ENCODE measurements around the gene UBAC2. TPM values are rescaled to one million over a fixed set of nuclear protein-coding genes. Genes with fewer than 3 reads are reported as not detected.
"Not testable (repeated sequence)": the region's sequence is repeated elsewhere in the genome, so short reads cannot be mapped to it uniquely, and the experiment has no call there.

Gene UBAC2
- total RNA-seq, 1 donor from 2014 or later: 33.4 TPM

- ATAC-seq (no peak), DNase-seq (ENCODE audit: low spot score) (no peak)
Measured at GRCh38 chr13:99385940-99386339, 185.3 kb downstream of the UBAC2 start.

- ATAC-seq: no peak
- DNase-seq (ENCODE audit: low spot score): no peak
Measured at GRCh38 chr13:99386495-99386894, 185.8 kb downstream of the UBAC2 start.

- no peak for ATAC-seq
- no peak for DNase-seq (ENCODE audit: low spot score)
Measured at GRCh38 chr13:99386911-99387788, 186.5 kb downstream of the UBAC2 start.

GRCh38 chr13:99388334-99388923 is 187.8 kb downstream of the UBAC2 start:
- ATAC-seq (no peak), DNase-seq (ENCODE audit: low spot score) (peak; percentile 34)

GRCh38 chr13:99389094-99389493 is 188.4 kb downstream of the UBAC2 start:
- DNase-seq (ENCODE audit: low spot score): peak; percentile 8

GRCh38 chr13:99389520-99390304 is 189.1 kb downstream of the UBAC2 start:
- DNase-seq (ENCODE audit: low spot score): peak; percentile 43
- ATAC-seq: no peak

More at GRCh38 chr13:99389094-99389493, 188.4 kb downstream of the UBAC2 start:
- not testable (repeated sequence) for ATAC-seq

GRCh38 chr13:99390601-99391000 is 189.9 kb downstream of the UBAC2 start:
- ATAC-seq (no peak), DNase-seq (ENCODE audit: low spot score) (peak; percentile 31)

- DNase-seq (ENCODE audit: low spot score) (no peak), ATAC-seq (no peak)
Measured at GRCh38 chr13:99391781-99392469, 191.3 kb downstream of the UBAC2 start.

- no peak for DNase-seq (ENCODE audit: low spot score)
- peak; percentile 51 for ATAC-seq
Measured at GRCh38 chr13:99392470-99393135, 191.9 kb downstream of the UBAC2 start.

- ATAC-seq: not testable (repeated sequence)
Measured at GRCh38 chr13:99393391-99393790, 192.7 kb downstream of the UBAC2 start.

GRCh38 chr13:99393791-99394735 is 193.4 kb downstream of the UBAC2 start:
- DNase-seq (ENCODE audit: low spot score): no peak
- ATAC-seq: no peak

More at GRCh38 chr13:99393391-99393790, 192.7 kb downstream of the UBAC2 start:
- DNase-seq (ENCODE audit: low spot score): not testable (repeated sequence)

GRCh38 chr13:99395436-99395835 is 194.8 kb downstream of the UBAC2 start:
- no peak for DNase-seq (ENCODE audit: low spot score)
- no peak for ATAC-seq

GRCh38 chr13:99396446-99396845 is 195.8 kb downstream of the UBAC2 start:
- DNase-seq (ENCODE audit: low spot score) (no peak), ATAC-seq (no peak)

- DNase-seq (ENCODE audit: low spot score) (no peak), ATAC-seq (no peak)
Measured at GRCh38 chr13:99398071-99398470, 197.4 kb downstream of the UBAC2 start.

- DNase-seq (ENCODE audit: low spot score) (no peak), ATAC-seq (no peak)
Measured at GRCh38 chr13:99398916-99399622, 198.4 kb downstream of the UBAC2 start.

- DNase-seq (ENCODE audit: low spot score): no peak
- no peak for ATAC-seq
Measured at GRCh38 chr13:99399623-99399974, 198.9 kb downstream of the UBAC2 start.

GRCh38 chr13:99403458-99403971 is 202.9 kb downstream of the UBAC2 start:
- no peak for DNase-seq (ENCODE audit: low spot score)
- ATAC-seq: no peak

- ATAC-seq (no peak), DNase-seq (ENCODE audit: low spot score) (no peak)
Measured at GRCh38 chr13:99404005-99404755, 203.5 kb downstream of the UBAC2 start.
